GM21360 (cell line): ENCODE results near the gene MUC6.

Experiments
- ATAC-seq: cut with Tn5 transposase; IDR thresholded peaks from one replicate; pipeline ENCODE4 v1.9.1; 2021; ENCODE audit warnings: mild to moderate bottlenecking, moderate library complexity; ENCODE audit not compliant: unreplicated experiment

The MUC6 gene

GRCh38 chr11:970319-970871 lies 66.1 kb downstream of the MUC6 start:
- ATAC-seq = no peak

GRCh38 chr11:969651-970205 lies 66.8 kb downstream of the MUC6 start:
- ATAC-seq = no peak

GRCh38 chr11:968822-969221 lies 67.7 kb downstream of the MUC6 start:
- no peak for ATAC-seq

- ATAC-seq = no peak
Observed at GRCh38 chr11:967995-968751, 68.3 kb downstream of the MUC6 start.

DNA sequence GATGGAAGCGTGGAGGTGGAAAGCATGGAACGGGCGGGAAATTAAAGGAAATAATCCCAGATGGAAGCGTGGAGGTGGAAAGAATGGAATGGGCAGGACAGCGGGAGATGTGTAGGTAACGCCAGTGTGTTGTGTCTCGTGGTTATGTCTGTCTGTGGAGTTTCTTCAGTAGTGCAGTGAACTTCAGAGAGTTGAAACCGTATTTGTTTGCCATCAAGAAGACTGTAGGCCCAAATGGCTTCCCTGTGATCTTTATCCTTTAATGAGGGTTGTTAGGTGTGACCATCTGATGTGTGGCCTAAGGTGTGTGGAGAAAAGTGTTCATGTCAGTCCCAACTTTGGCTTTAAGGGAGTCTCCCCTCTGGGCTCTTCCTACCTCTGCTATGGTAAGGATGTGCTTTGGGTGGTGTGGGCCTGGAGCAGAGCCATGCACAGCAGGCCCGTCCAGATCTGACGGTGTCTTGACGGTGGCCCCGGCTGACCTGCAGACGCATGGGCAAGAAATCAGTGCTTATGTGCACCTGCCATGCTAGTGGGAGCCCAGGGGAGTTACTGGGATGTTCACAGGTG lies 71.2 kb downstream of the MUC6 start:
- ATAC-seq = no peak

- no peak for ATAC-seq
Observed at GRCh38 chr11:963852-964251, 72.7 kb downstream of the MUC6 start.
